Mucosa of descending colon (tissue), 3 donors: Measurements from ENCODE around the gene NPEPPS. TPM values are rescaled to one million over a fixed set of nuclear protein-coding genes. Genes with fewer than 3 reads are reported as not detected.

Experiments used
- ATAC-seq: fragments of 200-7000 bp; cut with Tn5 transposase; one replicate; pipeline ENCODE4 v1.9.1; 2020; ENCODE audit warnings: mild to moderate bottlenecking, moderate library complexity
- DNase-seq, 3 donors: peaks; one replicate each; pipeline ENCODE4 v3.0.0-alpha.2; 2020
- H3K36me3 ChIP-seq: fragments of 200-600 bp; one replicate; pipeline ENCODE4 v1.8.0; 2021; ENCODE audit warnings: low read depth, mild to moderate bottlenecking
- H3K4me1 ChIP-seq: fragments of 200-600 bp; one replicate; pipeline ENCODE4 v1.8.0; 2021; ENCODE audit warnings: low read depth, mild to moderate bottlenecking
- H3K4me3 ChIP-seq: fragments of 200-600 bp; one replicate; pipeline ENCODE4 v1.8.0; 2021; ENCODE audit warnings: mild to moderate bottlenecking
- H3K9me3 ChIP-seq: fragments of 200-600 bp; one replicate; pipeline ENCODE4 v1.8.0; 2021; ENCODE audit warnings: mild to moderate bottlenecking
- intact Hi-C, 2 donors: fragments of 100-400 bp; cut with DNase I in 1 of 2; cut with micrococcal nuclease in 1 of 2; formaldehyde crosslinking; loops; one replicate each; pipeline versions ENCODE4 v1.11.0 to v1.11.1; 2022; cut with DNase I, micrococcal nuclease
- total RNA-seq, 3 donors: library from RNA; stranded (reverse); fragmentation: NEBNext Ultra II Directional in 2 of 3; extraction: Animal tissue kit (Norgen Biotek cat#: 25700) in 2 of 3; gene quantifications; one replicate each; pipeline versions ENCODE4 v1.2.1 to v1.2.4, GENCODE V29; 2021 to 2023
- TF ChIP-seq, protein P1 (sequence below): fragments of 200-600 bp; IDR thresholded peaks from one replicate; pipeline ENCODE4 v1.8.0; 2022; ENCODE audit warnings: antibody characterized with exemption, mild to moderate bottlenecking
- donor health status: DM: no; HTN: no; CAD: no; lungs with moderate emphysema.
- donor health status: DM: no; HTN: no; CAD: no.
- donor health status: DM: no; HTN: yes; CAD: no.

The NPEPPS gene
- total RNA-seq, 3 donors from 2014 or later, result 138 to 187 (median 160) TPM

DNA sequence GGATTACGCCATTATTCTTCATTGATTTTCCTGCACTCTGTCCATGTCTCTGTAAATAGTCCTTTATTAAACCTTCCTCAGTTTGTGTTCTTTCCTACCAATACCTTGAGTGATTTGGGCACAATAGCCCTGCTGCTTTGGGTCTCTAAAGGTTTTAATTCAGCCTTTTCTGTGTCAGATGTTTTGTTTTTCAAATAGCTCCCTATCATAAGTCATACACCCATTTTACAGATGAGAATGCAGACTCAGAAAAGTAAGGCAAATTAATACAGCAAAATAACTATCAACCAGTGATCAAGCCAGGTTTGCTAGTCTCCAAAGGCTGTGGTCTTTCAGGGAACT is 93.8 kb downstream of the NPEPPS start:
- DNase-seq (no peak), ATAC-seq (no peak)
- TF ChIP-seq, protein P1, sequence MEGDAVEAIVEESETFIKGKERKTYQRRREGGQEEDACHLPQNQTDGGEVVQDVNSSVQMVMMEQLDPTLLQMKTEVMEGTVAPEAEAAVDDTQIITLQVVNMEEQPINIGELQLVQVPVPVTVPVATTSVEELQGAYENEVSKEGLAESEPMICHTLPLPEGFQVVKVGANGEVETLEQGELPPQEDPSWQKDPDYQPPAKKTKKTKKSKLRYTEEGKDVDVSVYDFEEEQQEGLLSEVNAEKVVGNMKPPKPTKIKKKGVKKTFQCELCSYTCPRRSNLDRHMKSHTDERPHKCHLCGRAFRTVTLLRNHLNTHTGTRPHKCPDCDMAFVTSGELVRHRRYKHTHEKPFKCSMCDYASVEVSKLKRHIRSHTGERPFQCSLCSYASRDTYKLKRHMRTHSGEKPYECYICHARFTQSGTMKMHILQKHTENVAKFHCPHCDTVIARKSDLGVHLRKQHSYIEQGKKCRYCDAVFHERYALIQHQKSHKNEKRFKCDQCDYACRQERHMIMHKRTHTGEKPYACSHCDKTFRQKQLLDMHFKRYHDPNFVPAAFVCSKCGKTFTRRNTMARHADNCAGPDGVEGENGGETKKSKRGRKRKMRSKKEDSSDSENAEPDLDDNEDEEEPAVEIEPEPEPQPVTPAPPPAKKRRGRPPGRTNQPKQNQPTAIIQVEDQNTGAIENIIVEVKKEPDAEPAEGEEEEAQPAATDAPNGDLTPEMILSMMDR, result no peak
- intact Hi-C loops, result no loop called here
- no peaks in the 10 kb centered on the region for H3K9me3 ChIP-seq
- H3K36me3 ChIP-seq, result no peaks in the 10 kb centered on the region
- no peak overlapping the region for H3K4me3 ChIP-seq
- H3K4me1 ChIP-seq, result no peaks in the 10 kb centered on the region

DNA sequence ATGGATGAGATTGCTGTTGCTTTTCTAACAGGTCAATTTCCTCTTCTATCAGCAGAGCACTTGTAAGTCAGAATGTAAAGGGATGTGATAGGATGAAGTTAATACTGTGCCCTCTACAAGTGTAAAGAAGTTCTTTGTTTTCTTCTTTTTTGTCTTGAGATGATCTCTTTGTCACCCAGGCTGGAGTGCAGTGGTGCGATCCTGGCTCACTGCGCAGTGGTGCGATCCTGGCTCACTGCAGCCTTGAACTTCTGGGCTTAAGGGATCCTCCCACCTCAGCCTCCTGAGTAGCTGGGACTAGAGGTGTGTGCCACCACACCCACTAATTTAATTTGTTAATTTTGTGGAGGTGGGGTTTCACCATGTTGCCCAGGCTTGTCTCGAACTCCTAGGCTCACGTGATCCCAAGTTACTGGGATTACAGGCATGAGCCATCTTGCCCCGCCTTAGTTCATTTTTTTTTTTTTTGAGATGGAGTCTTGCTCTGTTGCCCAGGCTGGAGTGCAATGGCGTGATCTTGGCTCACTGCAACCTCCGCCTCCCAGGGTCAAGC is 97.2 kb downstream of the NPEPPS start:
- Histone ChIP-seq H3K4me3 (no peak overlapping the region), H3K9me3 (no peaks in the 10 kb centered on the region), H3K4me1 (no peaks in the 10 kb centered on the region), H3K36me3 (no peaks in the 10 kb centered on the region)
- ATAC-seq (no peak), DNase-seq (no peak)
- TF ChIP-seq, protein P1, result no peak
- intact Hi-C loops, result no loop called here

DNA sequence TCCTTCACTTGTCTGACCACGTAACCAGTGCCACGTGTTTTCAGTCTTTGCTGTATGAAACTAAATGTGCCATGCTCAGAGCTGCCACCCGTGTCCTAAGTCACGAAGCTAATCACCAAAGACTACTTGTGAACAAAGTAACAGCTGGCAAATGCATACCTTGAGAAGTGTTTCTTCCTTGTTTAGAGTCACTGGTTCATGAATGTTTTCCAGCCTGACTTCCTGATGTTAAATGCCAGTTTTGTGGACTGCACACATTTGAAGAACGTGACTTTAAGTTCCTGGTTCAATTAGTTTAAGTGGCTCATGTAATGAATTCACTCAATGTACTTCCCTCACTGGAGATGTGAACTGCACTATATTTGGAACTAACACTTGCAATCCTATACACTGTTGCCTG is 98.9 kb downstream of the NPEPPS start:
- ATAC-seq (peak; percentile 65), DNase-seq (no peak)
- TF ChIP-seq, protein P1, result no peak

GRCh38 chr17:47630614-47631013 is 99.7 kb downstream of the NPEPPS start:
- TF ChIP-seq, protein P1, result no peak
- intact Hi-C loops, result no loop called here
- H3K36me3 ChIP-seq, result no peaks in the 10 kb centered on the region
- H3K9me3 ChIP-seq, result no peaks in the 10 kb centered on the region
- no peak for DNase-seq
- ATAC-seq, result no peak
- H3K4me1 ChIP-seq, result no peaks in the 10 kb centered on the region
- H3K4me3 ChIP-seq, result no peak overlapping the region

More for the DNA sequence above, 98.9 kb downstream of the NPEPPS start:
- Histone ChIP-seq H3K4me3 (no peak overlapping the region), H3K4me1 (no peaks in the 10 kb centered on the region), H3K9me3 (no peaks in the 10 kb centered on the region), H3K36me3 (no peaks in the 10 kb centered on the region)
- intact Hi-C loops, result no loop called here

DNA sequence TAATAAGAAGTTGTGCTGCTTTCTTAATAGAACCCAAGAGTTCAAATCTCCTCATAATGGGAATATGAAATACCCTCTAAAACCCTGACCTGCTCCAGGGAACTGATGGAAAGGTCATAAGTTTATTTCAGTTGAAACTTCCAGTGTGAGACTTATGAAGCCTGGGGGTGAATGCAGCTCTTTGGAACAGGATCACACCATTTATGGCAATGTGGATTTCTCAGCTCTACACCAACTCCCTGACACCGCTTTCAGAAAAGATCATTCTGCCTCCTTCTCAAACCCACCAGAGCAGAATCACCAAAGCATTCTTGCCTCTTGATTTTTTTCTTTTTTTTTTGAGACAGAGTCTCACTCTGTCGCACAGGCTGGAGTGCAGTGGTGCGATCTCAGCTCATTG is 102.1 kb downstream of the NPEPPS start:
- Histone ChIP-seq H3K9me3 (no peaks in the 10 kb centered on the region), H3K36me3 (no peaks in the 10 kb centered on the region), H3K4me3 (no peak overlapping the region), H3K4me1 (no peaks in the 10 kb centered on the region)
- no peak for ATAC-seq
- intact Hi-C loops, result no loop called here
- TF ChIP-seq, protein P1, result no peak
- DNase-seq, result no peak

DNA sequence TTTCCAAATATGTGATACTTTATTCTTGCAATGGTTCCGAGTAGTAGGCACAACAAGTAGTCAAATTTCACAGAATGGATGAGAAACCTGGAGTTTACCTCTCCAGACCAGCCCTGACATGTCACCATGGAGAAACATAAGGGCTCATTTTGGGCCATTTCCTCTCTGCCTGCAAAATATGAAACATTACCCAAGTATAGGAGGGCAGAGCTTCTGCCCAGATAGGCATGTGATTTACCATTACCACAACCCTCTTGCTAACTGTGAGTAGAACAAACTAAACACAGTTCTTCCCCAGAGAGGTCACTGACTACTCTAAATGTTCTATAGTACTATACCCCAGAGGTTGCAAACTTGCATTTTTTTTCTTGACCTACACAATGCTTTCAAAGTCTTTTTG is 103.1 kb downstream of the NPEPPS start:
- Histone ChIP-seq H3K4me3 (no peak overlapping the region), H3K9me3 (no peaks in the 10 kb centered on the region), H3K36me3 (no peaks in the 10 kb centered on the region), H3K4me1 (no peaks in the 10 kb centered on the region)
- TF ChIP-seq, protein P1, result no peak
- DNase-seq (no peak), ATAC-seq (no peak)
- intact Hi-C loops, result no loop called here
